HepG2 (cell line): ENCODE results near the gene CCNB1. TPM values are rescaled to one million over a fixed set of nuclear protein-coding genes. Genes with fewer than 3 reads are reported as not detected.
A peak's percentile ranks its signal among the peaks of the same experiment; 100 is the strongest.

ENCODE experiments used
- ATF6 ChIP-seq: sonication (generic); formaldehyde crosslinking; conservative IDR thresholded peaks from 2 replicates; pipeline ENCODE4 v1.4.0; 2020; ENCODE audit warnings: missing genetic modification reagents
- CEBPB ChIP-seq: IDR thresholded peaks from 2 replicates; pipeline ENCODE4 v1.6.1; 2011; ENCODE audit warnings: low read depth, low read length, improper control_type of control experiment, borderline replicate concordance
- DBP ChIP-seq: sonication (generic); formaldehyde crosslinking; IDR thresholded peaks from 2 replicates; pipeline ENCODE4 v1.4.0; 2020; ENCODE audit warnings: missing genetic modification reagents; ENCODE audit errors: not compliant biosample characterization
- KDM6A ChIP-seq: IDR thresholded peaks from 2 replicates; pipeline ENCODE4 v1.6.1; 2016; ENCODE audit warnings: low read depth
- PRPF4 ChIP-seq: fragments of 200-400 bp; formaldehyde crosslinking; IDR thresholded peaks from 2 replicates; pipeline ENCODE4 v1.6.1; 2016; ENCODE audit warnings: low read length, low read depth; ENCODE audit not compliant: poor library complexity, severe bottlenecking
- ZBTB40 ChIP-seq, 2 experiments: fragments of 450-650 bp in 1 of 2; sonication (generic) in 1 of 2; formaldehyde crosslinking in 1 of 2; IDR thresholded peaks; 2 replicates each; pipeline versions ENCODE4 v1.6.1 to v1.8.0; 2016 to 2022; ENCODE audit warnings: antibody characterized with exemption in 1 of 2, mild to moderate bottlenecking in 1 of 2, missing genetic modification reagents in 1 of 2
- ZNF263 ChIP-seq: sonication (generic); formaldehyde crosslinking; IDR thresholded peaks from 2 replicates; pipeline ENCODE4 v1.4.0; 2020; ENCODE audit warnings: missing genetic modification reagents
- ZNF513 ChIP-seq: sonication (generic); formaldehyde crosslinking; conservative IDR thresholded peaks from 2 replicates; pipeline ENCODE4 v1.5.0; 2020; ENCODE audit warnings: missing genetic modification reagents
- polyA plus RNA-seq, 8 experiments: library from polyadenylated mRNA; depleted of rRNA in 3 of 8; stranded (reverse) in 7 of 8; unstranded in 1 of 8; fragments of >200 nt; fragmentation: Illumina TruSeq in 4 of 8; extraction: Trizol in 4 of 8; gene quantifications; 2 replicates each; pipeline versions ENCODE4 v1.2.1 to v1.2.3, GENCODE V29; 2011 to 2016; ENCODE audit warnings: low read depth in 4 of 8, missing spikeins in 1 of 8, mixed read lengths in 1 of 8; ENCODE audit not compliant: insufficient read depth in 1 of 8
- total RNA-seq, 5 experiments: library from RNA; depleted of rRNA; stranded (reverse); fragments of >200 nt; fragmentation: Illumina TruSeq; extraction: Trizol; gene quantifications; 2 replicates each; pipeline ENCODE4 v1.2.3, GENCODE V29; 2016; ENCODE audit warnings: low read depth in 1 of 5
- TF ChIP-seq, protein P1 (sequence below), 2 experiments: IDR thresholded peaks; 2 replicates each; pipeline ENCODE4 v1.6.1; 2011 to 2012; ENCODE audit warnings: low read length in 2 of 2, borderline replicate concordance in 1 of 2, low read depth in 1 of 2, mild to moderate bottlenecking in 1 of 2, moderate library complexity in 1 of 2

Gene CCNB1
- total and polyA plus RNA-seq, 2 of the 13 experiments (the other 11 are each of a cell fraction or from before 2014, with no cell fraction given): 82.3 to 316 TPM

DNA sequence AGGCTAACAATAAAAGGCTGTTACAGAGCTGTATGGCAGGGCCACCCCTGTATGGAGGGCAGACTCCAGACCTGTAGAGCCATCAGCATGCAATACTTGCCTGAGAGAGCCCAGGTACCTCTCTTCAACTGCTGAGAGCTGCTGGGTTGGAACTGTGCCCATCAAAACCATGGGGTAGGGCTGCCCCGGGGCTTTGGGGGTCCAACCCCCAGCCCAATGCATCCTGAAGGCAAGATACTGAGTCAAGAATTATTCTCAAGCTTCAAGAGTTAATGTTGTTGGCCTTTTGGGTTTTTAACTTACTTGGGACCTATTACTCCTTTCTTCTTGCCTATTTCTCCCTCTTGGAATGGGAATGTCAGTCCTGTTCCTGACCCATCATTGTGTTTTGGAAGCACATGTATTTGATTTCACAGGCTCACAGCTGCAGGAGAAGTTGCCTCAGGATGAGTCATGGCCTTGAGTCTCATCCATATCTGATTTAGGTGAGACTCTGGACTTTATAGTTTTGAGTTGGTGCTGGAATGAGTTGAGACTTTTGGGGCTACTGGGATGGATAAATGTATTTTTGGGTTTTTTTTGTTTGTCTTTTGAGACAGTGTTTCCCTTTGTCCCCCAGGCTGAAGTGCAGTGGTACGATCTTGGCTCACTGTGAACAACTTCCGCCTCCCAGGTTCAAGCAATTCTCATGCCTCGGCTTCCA is 46.7 kb downstream of the CCNB1 start (continued):
- TF ChIP-seq, protein P1, sequence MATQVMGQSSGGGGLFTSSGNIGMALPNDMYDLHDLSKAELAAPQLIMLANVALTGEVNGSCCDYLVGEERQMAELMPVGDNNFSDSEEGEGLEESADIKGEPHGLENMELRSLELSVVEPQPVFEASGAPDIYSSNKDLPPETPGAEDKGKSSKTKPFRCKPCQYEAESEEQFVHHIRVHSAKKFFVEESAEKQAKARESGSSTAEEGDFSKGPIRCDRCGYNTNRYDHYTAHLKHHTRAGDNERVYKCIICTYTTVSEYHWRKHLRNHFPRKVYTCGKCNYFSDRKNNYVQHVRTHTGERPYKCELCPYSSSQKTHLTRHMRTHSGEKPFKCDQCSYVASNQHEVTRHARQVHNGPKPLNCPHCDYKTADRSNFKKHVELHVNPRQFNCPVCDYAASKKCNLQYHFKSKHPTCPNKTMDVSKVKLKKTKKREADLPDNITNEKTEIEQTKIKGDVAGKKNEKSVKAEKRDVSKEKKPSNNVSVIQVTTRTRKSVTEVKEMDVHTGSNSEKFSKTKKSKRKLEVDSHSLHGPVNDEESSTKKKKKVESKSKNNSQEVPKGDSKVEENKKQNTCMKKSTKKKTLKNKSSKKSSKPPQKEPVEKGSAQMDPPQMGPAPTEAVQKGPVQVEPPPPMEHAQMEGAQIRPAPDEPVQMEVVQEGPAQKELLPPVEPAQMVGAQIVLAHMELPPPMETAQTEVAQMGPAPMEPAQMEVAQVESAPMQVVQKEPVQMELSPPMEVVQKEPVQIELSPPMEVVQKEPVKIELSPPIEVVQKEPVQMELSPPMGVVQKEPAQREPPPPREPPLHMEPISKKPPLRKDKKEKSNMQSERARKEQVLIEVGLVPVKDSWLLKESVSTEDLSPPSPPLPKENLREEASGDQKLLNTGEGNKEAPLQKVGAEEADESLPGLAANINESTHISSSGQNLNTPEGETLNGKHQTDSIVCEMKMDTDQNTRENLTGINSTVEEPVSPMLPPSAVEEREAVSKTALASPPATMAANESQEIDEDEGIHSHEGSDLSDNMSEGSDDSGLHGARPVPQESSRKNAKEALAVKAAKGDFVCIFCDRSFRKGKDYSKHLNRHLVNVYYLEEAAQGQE (IDR thresholded peaks at IDR 0.05; ENCODE audit: borderline replicate concordance in 1 of 2, low read depth in 1 of 2, low read length in 2 of 2): no peak
- no peak for TF ChIP-seq ZNF513 (CRISPR knock-in tag)
- peak; percentile 39; the same call in 1 of the 2 replicates for TF ChIP-seq CEBPB
- TF ChIP-seq ZNF263 (CRISPR knock-in tag): no peak
- TF ChIP-seq ZBTB40 (IDR thresholded peaks at IDR 0.05): no peak
- no peak for TF ChIP-seq ZBTB40 (CRISPR knock-in tag; IDR thresholded peaks at IDR 0.05)
- TF ChIP-seq KDM6A (CRISPR knock-in tag): 0 out of 2 replicates have a peak, but pooled peaks have one; percentile 35
- TF ChIP-seq DBP: no peak
- TF ChIP-seq ATF6 (CRISPR knock-in tag): no peak
- no peak for TF ChIP-seq PRPF4
